K562 (cell line): ENCODE results near the gene VWA7. TPM values are rescaled to one million over a fixed set of nuclear protein-coding genes. Genes with fewer than 3 reads are reported as not detected.

Source experiments
- ATF6 ChIP-seq: sonication (generic); formaldehyde crosslinking; IDR thresholded peaks from 2 replicates; pipeline ENCODE4 v1.4.0; 2020; ENCODE audit warnings: mild to moderate bottlenecking, missing genetic modification reagents
- CSDE1 ChIP-seq, 2 experiments: fragments of 450-650 bp; IDR thresholded peaks; 2 replicates each; pipeline ENCODE4 v1.6.1; 2016; ENCODE audit warnings: mild to moderate bottlenecking in 1 of 2
- HES1 ChIP-seq: fragments of 450-650 bp; IDR thresholded peaks from 2 replicates; pipeline ENCODE4 v1.6.1; 2016; ENCODE audit warnings: low read depth, mild to moderate bottlenecking, moderate library complexity
- MCM2 ChIP-seq: fragments of 450-650 bp; IDR thresholded peaks from 2 replicates; pipeline ENCODE4 v1.6.1; 2017; ENCODE audit warnings: low read depth, mild to moderate bottlenecking
- MYC ChIP-seq, 2 experiments: fragments of 250-450 bp in 1 of 2; sonication (Bioruptor Pico) in 1 of 2; IDR thresholded peaks; 2 replicates each; pipeline versions ENCODE4 v1.5.1 to v1.6.1; 2012 to 2021; ENCODE audit warnings: low read depth in 2 of 2, borderline replicate concordance in 1 of 2, improper control_type of control experiment in 1 of 2, low read length in 1 of 2, mild to moderate bottlenecking in 1 of 2, moderate library complexity in 1 of 2
- REST ChIP-seq, 2 experiments: fragments of 450-650 bp; formaldehyde crosslinking in 1 of 2; IDR thresholded peaks; 2 replicates each; pipeline versions ENCODE4 v1.4.0 to v1.6.1; 2014 to 2020; ENCODE audit warnings: mild to moderate bottlenecking in 2 of 2, borderline replicate concordance in 1 of 2, low read depth in 1 of 2
- TAF9B ChIP-seq: fragments of 450-650 bp; IDR thresholded peaks from 2 replicates; pipeline ENCODE4 v1.6.1; 2018; ENCODE audit warnings: mild to moderate bottlenecking; ENCODE audit not compliant: partially characterized antibody
- TARDBP ChIP-seq: fragments of 450-650 bp; IDR thresholded peaks from 2 replicates; pipeline ENCODE4 v1.6.1; 2016
- XRCC5 ChIP-seq: fragments of 200-400 bp; formaldehyde crosslinking; IDR thresholded peaks from 2 replicates; pipeline ENCODE4 v1.6.1; 2017; ENCODE audit warnings: low read depth, mild to moderate bottlenecking, low read length
- ZBTB11 ChIP-seq, 3 experiments: fragments of 200-800 bp in 1 of 3; fragments of 250-450 bp in 1 of 3; fragments of 450-650 bp in 1 of 3; sonication (Bioruptor Pico) in 1 of 3; sonication (Bioruptor generic) in 1 of 3; formaldehyde crosslinking in 1 of 3; IDR thresholded peaks; 2 replicates each; pipeline versions ENCODE4 v1.6.1 to v1.8.0; 2016 to 2022; ENCODE audit warnings: mild to moderate bottlenecking in 2 of 3, missing genetic modification characterization in 2 of 3, missing compliant biosample characterization in 1 of 3, moderate library complexity in 1 of 3
- ZEB2 ChIP-seq: fragments of 450-650 bp; IDR thresholded peaks from 2 replicates; pipeline ENCODE4 v1.6.1; 2016
- ZKSCAN8 ChIP-seq: fragments of 200-800 bp; sonication (Bioruptor generic); IDR thresholded peaks from 2 replicates; pipeline ENCODE4 v1.6.1; 2016; ENCODE audit warnings: missing genetic modification characterization, missing compliant biosample characterization
- ZNF124 ChIP-seq: sonication (generic); formaldehyde crosslinking; IDR thresholded peaks from 2 replicates; pipeline ENCODE4 v1.8.1; 2022; ENCODE audit warnings: missing genetic modification reagents
- ZNF324 ChIP-seq: fragments of 250-450 bp; sonication (Bioruptor Pico); IDR thresholded peaks from 2 replicates; pipeline ENCODE4 v1.4.0; 2020; ENCODE audit warnings: mild to moderate bottlenecking
- polyA plus RNA-seq, 8 experiments: library from polyadenylated mRNA; depleted of rRNA in 4 of 8; stranded (reverse) in 5 of 8; unstranded in 3 of 8; fragments of >200 nt; fragmentation: Nextera tagmentation in 2 of 8; fragmentation: Illumina TruSeq in 1 of 8; extraction: Ambion mirVana in 2 of 8; extraction: Trizol in 1 of 8; gene quantifications; 2 replicates each; pipeline versions ENCODE4 v1.2.1 to v1.2.3, GENCODE V29; 2011 to 2014; ENCODE audit warnings: inconsistent platforms in 1 of 8, missing spikeins in 1 of 8
- total RNA-seq, 7 experiments: library from RNA; depleted of rRNA in 6 of 7; stranded (reverse); fragments of >200 nt in 6 of 7; fragmentation: Illumina TruSeq in 2 of 7; extraction: Trizol in 2 of 7; gene quantifications; 2 replicates each; pipeline versions ENCODE4 v1.2.1 to v1.2.3, GENCODE V29; 2011 to 2021; ENCODE audit warnings: low replicate concordance in 1 of 7

Gene VWA7
- total and polyA plus RNA-seq, 9 of the 15 experiments (the other 6 are each of a cell fraction or from before 2014, with no cell fraction given) = 0.18 to 2.9 (median 0.95) TPM

GRCh38 chr6:31771992-31772358 lies 5.2 kb downstream of the VWA7 start (continued):
- no peak for TF ChIP-seq REST (IDR thresholded peaks at IDR 0.05; ENCODE audit: borderline replicate concordance)
- TF ChIP-seq REST (CRISPR knock-in tag; IDR thresholded peaks at IDR 0.05; ENCODE audit: low read depth) = no peak
- no peak for TF ChIP-seq TARDBP
- TF ChIP-seq MYC (IDR thresholded peaks at IDR 0.05; ENCODE audit: low read depth, low read length) = peak; percentile 35; the same call in 1 of the 2 replicates
- TF ChIP-seq MYC (CRISPR knock-in tag; IDR thresholded peaks at IDR 0.05; ENCODE audit: borderline replicate concordance, low read depth) = no peak
- no peak for TF ChIP-seq MCM2
- TF ChIP-seq ATF6 (CRISPR knock-in tag) = no peak
- no peak for TF ChIP-seq HES1
- TF ChIP-seq ZEB2 = no peak
- TF ChIP-seq ZNF124 (CRISPR knock-in tag) = no peak
- TF ChIP-seq ZNF324 = no peak
- TF ChIP-seq ZBTB11 (CRISPR knock-in tag; IDR thresholded peaks at IDR 0.05) = 0 out of 6 replicates have a peak, but pooled peaks of 1 of the 3 experiments have one; percentile 33
- no peak for TF ChIP-seq CSDE1 (IDR thresholded peaks at IDR 0.05)
- no peak for TF ChIP-seq ZKSCAN8 (CRISPR knock-in tag)
- no peak for TF ChIP-seq TAF9B
- 0 out of 2 replicates have a peak, but pooled peaks have one; percentile 25 for TF ChIP-seq XRCC5
